B cell (primary cell): ENCODE results near the gene UTS2B.

Experiments
- CTCF ChIP-seq: fragments of 200-600 bp; IDR thresholded peaks from one replicate; pipeline ENCODE4 v1.8.0; 2022; ENCODE audit warnings: antibody characterized with exemption, mild to moderate bottlenecking
- EZH2 ChIP-seq: IDR thresholded peaks from 2 replicates; pipeline ENCODE4 v1.6.1; 2012; ENCODE audit warnings: borderline replicate concordance, low read depth, mild to moderate bottlenecking, moderate library complexity, low read length; ENCODE audit not compliant: insufficient read depth, poor library complexity, severe bottlenecking

- TF ChIP-seq CTCF, result no peak
- TF ChIP-seq EZH2, result no peak
Measured at GRCh38 chr3:191261304-191261638, 69.1 kb downstream of the UTS2B start.
